GM12878 (cell line): ENCODE data around the gene MYBPC2. TPM values are rescaled to one million over a fixed set of nuclear protein-coding genes. Genes with fewer than 3 reads are reported as not detected.

Experiments used
- BACH1 ChIP-seq: fragments of 450-650 bp; IDR thresholded peaks from 2 replicates; pipeline ENCODE4 v1.6.1; 2017; ENCODE audit warnings: mild to moderate bottlenecking, borderline replicate concordance
- CBFB ChIP-seq: IDR thresholded peaks from 2 replicates; pipeline ENCODE4 v1.6.1; 2016; ENCODE audit warnings: antibody characterized with exemption, low read depth
- CBX3 ChIP-seq: fragments of 200-600 bp; sonication (generic); IDR thresholded peaks from 2 replicates; pipeline ENCODE4 v1.6.1; 2016; ENCODE audit warnings: low read depth, borderline replicate concordance
- CEBPB ChIP-seq, 2 experiments: fragments of 150-350 bp in 1 of 2; IDR thresholded peaks; 2 replicates each; pipeline ENCODE4 v1.6.1; 2012 to 2014; ENCODE audit warnings: low read depth in 2 of 2, low read length in 2 of 2, borderline replicate concordance in 1 of 2, inconsistent platforms in 1 of 2
- GABPA ChIP-seq: IDR thresholded peaks from 2 replicates; pipeline ENCODE4 v1.6.1; 2014; ENCODE audit warnings: antibody characterized with exemption, low read depth, mild to moderate bottlenecking, inconsistent platforms
- HDAC2 ChIP-seq: fragments of 200-600 bp; sonication (generic); IDR thresholded peaks from 2 replicates; pipeline ENCODE4 v1.6.1; 2017
- JUND ChIP-seq: IDR thresholded peaks from 2 replicates; pipeline ENCODE4 v1.6.1; 2012; ENCODE audit warnings: low read depth, mild to moderate bottlenecking, low read length, improper control_type of control experiment, moderate library complexity
- KAT2A ChIP-seq: conservative IDR thresholded peaks from 2 replicates; pipeline ENCODE4 v1.6.1; 2011; ENCODE audit warnings: low read depth, low read length; ENCODE audit not compliant: control insufficient read depth
- MEF2B ChIP-seq: fragments of 450-650 bp; IDR thresholded peaks from 2 replicates; pipeline ENCODE4 v1.6.1; 2018; ENCODE audit warnings: mild to moderate bottlenecking, moderate library complexity; ENCODE audit not compliant: partially characterized antibody, poor library complexity, severe bottlenecking
- MTA3 ChIP-seq: IDR thresholded peaks from 2 replicates; pipeline ENCODE4 v1.6.1; 2012; ENCODE audit warnings: low read length, inconsistent platforms, borderline replicate concordance
- NFIC ChIP-seq: IDR thresholded peaks from 2 replicates; pipeline ENCODE4 v1.6.1; 2012; ENCODE audit warnings: low read depth, mild to moderate bottlenecking, inconsistent platforms, low read length, moderate library complexity
- NFYB ChIP-seq: IDR thresholded peaks from 2 replicates; pipeline ENCODE4 v1.6.1; 2011; ENCODE audit warnings: low read depth, mild to moderate bottlenecking, low read length, improper control_type of control experiment, moderate library complexity; ENCODE audit not compliant: insufficient read depth
- NR2C1 ChIP-seq: fragments of 450-650 bp; IDR thresholded peaks from 2 replicates; pipeline ENCODE4 v1.6.1; 2017; ENCODE audit warnings: antibody characterized with exemption, mild to moderate bottlenecking, moderate library complexity
- NR2F1 ChIP-seq: fragments of 450-650 bp; conservative IDR thresholded peaks from 2 replicates; pipeline ENCODE4 v1.6.1; 2017; ENCODE audit warnings: mild to moderate bottlenecking
- NRF1 ChIP-seq: conservative IDR thresholded peaks from 2 replicates; pipeline ENCODE4 v1.6.1; 2011; ENCODE audit warnings: mild to moderate bottlenecking, low read depth, low read length, improper control_type of control experiment
- POLR2A ChIP-seq: IDR thresholded peaks from 2 replicates; pipeline ENCODE4 v1.6.1; 2011; ENCODE audit warnings: low read depth, mild to moderate bottlenecking, low read length
- SMC3 ChIP-seq: IDR thresholded peaks from 2 replicates; pipeline ENCODE4 v1.6.1; 2011; ENCODE audit warnings: low read length, improper control_type of control experiment, borderline replicate concordance
- SREBF1 ChIP-seq: IDR thresholded peaks from 2 replicates; pipeline ENCODE4 v1.6.1; 2012; ENCODE audit warnings: mild to moderate bottlenecking, low read length
- SUPT20H ChIP-seq: IDR thresholded peaks from 2 replicates; pipeline ENCODE4 v1.6.1; 2011; ENCODE audit warnings: low read depth, mild to moderate bottlenecking, low read length, moderate library complexity, borderline replicate concordance; ENCODE audit not compliant: control insufficient read depth
- SUZ12 ChIP-seq: fragments of 200-600 bp; sonication (generic); IDR thresholded peaks from one replicate; pipeline ENCODE4 v1.6.1; 2018; ENCODE audit warnings: antibody characterized with exemption, mild to moderate bottlenecking; ENCODE audit not compliant: unreplicated experiment
- TAF1 ChIP-seq: IDR thresholded peaks from 2 replicates; pipeline ENCODE4 v1.6.1; 2011; ENCODE audit warnings: mild to moderate bottlenecking, low read depth, low read length, borderline replicate concordance
- TCF7 ChIP-seq: IDR thresholded peaks from 2 replicates; pipeline ENCODE4 v1.6.1; 2014; ENCODE audit warnings: antibody characterized with exemption, borderline replicate concordance
- ZNF207 ChIP-seq: fragments of 450-650 bp; IDR thresholded peaks from 2 replicates; pipeline ENCODE4 v1.6.1; 2014; ENCODE audit warnings: antibody characterized with exemption, mild to moderate bottlenecking, borderline replicate concordance
- ZNF24 ChIP-seq: fragments of 450-650 bp; IDR thresholded peaks from 2 replicates; pipeline ENCODE4 v1.6.1; 2017; ENCODE audit warnings: antibody characterized with exemption, mild to moderate bottlenecking
- ZSCAN29 ChIP-seq: fragments of 450-650 bp; IDR thresholded peaks from 2 replicates; pipeline ENCODE4 v1.6.1; 2017; ENCODE audit warnings: mild to moderate bottlenecking, moderate library complexity
- ZZZ3 ChIP-seq: IDR thresholded peaks from 2 replicates; pipeline ENCODE4 v1.6.1; 2011; ENCODE audit warnings: low read depth; ENCODE audit not compliant: control insufficient read depth, insufficient read length
- polyA plus RNA-seq, 11 experiments: library from polyadenylated mRNA; depleted of rRNA in 4 of 11; unstranded in 6 of 11; stranded (reverse) in 5 of 11; fragments of >200 nt; fragmentation: Nextera tagmentation in 4 of 11; fragmentation: Illumina TruSeq in 1 of 11; extraction: Ambion mirVana in 4 of 11; extraction: Trizol in 1 of 11; gene quantifications; 1 replicate in 1 of 11; 2 replicates in 10 of 11; pipeline versions ENCODE4 v1.2.1 to v1.2.3, GENCODE V29; 2011 to 2016; ENCODE audit warnings: inconsistent platforms in 2 of 11, missing spikeins in 2 of 11, low read depth in 1 of 11
- total RNA-seq, 4 experiments: library from RNA; depleted of rRNA in 3 of 4; stranded (reverse); fragments of >200 nt in 3 of 4; fragmentation: Illumina TruSeq in 1 of 4; extraction: Trizol in 1 of 4; gene quantifications; 2 replicates each; pipeline versions ENCODE4 v1.2.1 to v1.2.3, GENCODE V29; 2013 to 2021
- TF ChIP-seq, protein P1 (sequence below): fragments of 450-650 bp; IDR thresholded peaks from 2 replicates; pipeline ENCODE4 v1.6.1; 2017; ENCODE audit warnings: mild to moderate bottlenecking, moderate library complexity
- TF ChIP-seq, protein P2 (sequence below): IDR thresholded peaks from 2 replicates; pipeline ENCODE4 v1.6.1; 2012; ENCODE audit warnings: low read depth, low read length, improper control_type of control experiment
- TF ChIP-seq, protein P3 (sequence below): IDR thresholded peaks from 2 replicates; pipeline ENCODE4 v1.6.1; 2011; ENCODE audit warnings: low read depth, mild to moderate bottlenecking, low read length, moderate library complexity, borderline replicate concordance; ENCODE audit errors: extremely low read depth

Gene MYBPC2
- total and polyA plus RNA-seq, 10 of the 15 experiments (the other 5 are each of a cell fraction or from before 2014, with no cell fraction given): 0.09 to 2.6 (median 0.61) TPM

DNA sequence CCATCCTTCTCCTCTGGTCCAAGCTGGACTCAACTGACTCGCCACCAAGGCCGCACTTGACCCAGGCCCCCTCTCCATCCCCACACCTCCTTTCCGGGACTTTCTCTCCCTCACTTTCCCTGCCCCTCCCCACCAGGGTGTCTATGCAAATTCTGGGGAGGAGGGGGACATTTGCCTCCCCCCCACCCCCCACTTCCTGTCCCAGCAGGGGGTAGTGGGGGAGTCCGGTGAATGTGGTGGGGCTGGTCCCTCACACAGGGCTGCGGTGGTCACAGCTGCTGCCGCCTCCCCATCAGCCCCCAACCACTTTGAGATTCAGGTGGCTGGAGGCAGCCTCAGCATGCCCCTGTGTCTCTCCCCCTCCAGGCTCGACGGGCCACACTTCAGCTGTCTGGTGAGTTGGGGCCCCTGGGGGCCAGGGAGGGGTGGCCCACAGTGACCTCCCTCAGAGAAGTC is 13.1 kb upstream of the MYBPC2 start (continued):
- TF ChIP-seq, protein P1, sequence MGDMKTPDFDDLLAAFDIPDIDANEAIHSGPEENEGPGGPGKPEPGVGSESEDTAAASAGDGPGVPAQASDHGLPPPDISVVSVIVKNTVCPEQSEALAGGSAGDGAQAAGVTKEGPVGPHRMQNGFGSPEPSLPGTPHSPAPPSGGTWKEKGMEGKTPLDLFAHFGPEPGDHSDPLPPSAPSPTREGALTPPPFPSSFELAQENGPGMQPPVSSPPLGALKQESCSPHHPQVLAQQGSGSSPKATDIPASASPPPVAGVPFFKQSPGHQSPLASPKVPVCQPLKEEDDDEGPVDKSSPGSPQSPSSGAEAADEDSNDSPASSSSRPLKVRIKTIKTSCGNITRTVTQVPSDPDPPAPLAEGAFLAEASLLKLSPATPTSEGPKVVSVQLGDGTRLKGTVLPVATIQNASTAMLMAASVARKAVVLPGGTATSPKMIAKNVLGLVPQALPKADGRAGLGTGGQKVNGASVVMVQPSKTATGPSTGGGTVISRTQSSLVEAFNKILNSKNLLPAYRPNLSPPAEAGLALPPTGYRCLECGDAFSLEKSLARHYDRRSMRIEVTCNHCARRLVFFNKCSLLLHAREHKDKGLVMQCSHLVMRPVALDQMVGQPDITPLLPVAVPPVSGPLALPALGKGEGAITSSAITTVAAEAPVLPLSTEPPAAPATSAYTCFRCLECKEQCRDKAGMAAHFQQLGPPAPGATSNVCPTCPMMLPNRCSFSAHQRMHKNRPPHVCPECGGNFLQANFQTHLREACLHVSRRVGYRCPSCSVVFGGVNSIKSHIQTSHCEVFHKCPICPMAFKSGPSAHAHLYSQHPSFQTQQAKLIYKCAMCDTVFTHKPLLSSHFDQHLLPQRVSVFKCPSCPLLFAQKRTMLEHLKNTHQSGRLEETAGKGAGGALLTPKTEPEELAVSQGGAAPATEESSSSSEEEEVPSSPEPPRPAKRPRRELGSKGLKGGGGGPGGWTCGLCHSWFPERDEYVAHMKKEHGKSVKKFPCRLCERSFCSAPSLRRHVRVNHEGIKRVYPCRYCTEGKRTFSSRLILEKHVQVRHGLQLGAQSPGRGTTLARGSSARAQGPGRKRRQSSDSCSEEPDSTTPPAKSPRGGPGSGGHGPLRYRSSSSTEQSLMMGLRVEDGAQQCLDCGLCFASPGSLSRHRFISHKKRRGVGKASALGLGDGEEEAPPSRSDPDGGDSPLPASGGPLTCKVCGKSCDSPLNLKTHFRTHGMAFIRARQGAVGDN: 0 out of 2 replicates have a peak, but pooled peaks have one; percentile 21
- TF ChIP-seq ZZZ3: no peak
- TF ChIP-seq NFYB: no peak
- TF ChIP-seq HDAC2: no peak
- TF ChIP-seq CEBPB (IDR thresholded peaks at IDR 0.05; ENCODE audit: borderline replicate concordance in 1 of 2, low read depth in 2 of 2, low read length in 2 of 2): no peak
- TF ChIP-seq ZNF24: no peak
- TF ChIP-seq TAF1: 0 out of 2 replicates have a peak, but pooled peaks have one; percentile 14
- TF ChIP-seq MEF2B: peak; percentile 55
- TF ChIP-seq SREBF1: no peak
- no peak for TF ChIP-seq ZSCAN29
- TF ChIP-seq POLR2A: peak; percentile 76
- no peak for TF ChIP-seq SUZ12
- TF ChIP-seq MTA3: peak; percentile 14; the same call in 1 of the 2 replicates
- no peak for TF ChIP-seq JUND
- no peak for TF ChIP-seq NRF1
- peak; percentile 44; the same call in 1 of the 2 replicates for TF ChIP-seq NFIC
- no peak for TF ChIP-seq NR2C1
- TF ChIP-seq KAT2A: no peak
- peak; percentile 59; the same call in 1 of the 2 replicates for TF ChIP-seq BACH1
- no peak for TF ChIP-seq GABPA
- TF ChIP-seq, protein P2, sequence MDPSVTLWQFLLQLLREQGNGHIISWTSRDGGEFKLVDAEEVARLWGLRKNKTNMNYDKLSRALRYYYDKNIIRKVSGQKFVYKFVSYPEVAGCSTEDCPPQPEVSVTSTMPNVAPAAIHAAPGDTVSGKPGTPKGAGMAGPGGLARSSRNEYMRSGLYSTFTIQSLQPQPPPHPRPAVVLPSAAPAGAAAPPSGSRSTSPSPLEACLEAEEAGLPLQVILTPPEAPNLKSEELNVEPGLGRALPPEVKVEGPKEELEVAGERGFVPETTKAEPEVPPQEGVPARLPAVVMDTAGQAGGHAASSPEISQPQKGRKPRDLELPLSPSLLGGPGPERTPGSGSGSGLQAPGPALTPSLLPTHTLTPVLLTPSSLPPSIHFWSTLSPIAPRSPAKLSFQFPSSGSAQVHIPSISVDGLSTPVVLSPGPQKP: peak; percentile 61
- TF ChIP-seq TCF7: no peak
- no peak for TF ChIP-seq SMC3
- TF ChIP-seq SUPT20H: no peak
- TF ChIP-seq, protein P3, sequence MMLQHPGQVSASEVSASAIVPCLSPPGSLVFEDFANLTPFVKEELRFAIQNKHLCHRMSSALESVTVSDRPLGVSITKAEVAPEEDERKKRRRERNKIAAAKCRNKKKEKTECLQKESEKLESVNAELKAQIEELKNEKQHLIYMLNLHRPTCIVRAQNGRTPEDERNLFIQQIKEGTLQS: no peak
- peak; percentile 78 for TF ChIP-seq NR2F1
- TF ChIP-seq ZNF207: no peak
- TF ChIP-seq CBX3: no peak
- TF ChIP-seq CBFB: peak; percentile 83
